ENCODE data around the gene ANKRD44. TPM values are rescaled to one million over a fixed set of nuclear protein-coding genes. Genes with fewer than 3 reads are reported as not detected.
A peak's percentile ranks its signal among the peaks of the same experiment; 100 is the strongest.

ANKRD44 gene
- total RNA-seq, 1 donor: 80.2 TPM

DNA sequence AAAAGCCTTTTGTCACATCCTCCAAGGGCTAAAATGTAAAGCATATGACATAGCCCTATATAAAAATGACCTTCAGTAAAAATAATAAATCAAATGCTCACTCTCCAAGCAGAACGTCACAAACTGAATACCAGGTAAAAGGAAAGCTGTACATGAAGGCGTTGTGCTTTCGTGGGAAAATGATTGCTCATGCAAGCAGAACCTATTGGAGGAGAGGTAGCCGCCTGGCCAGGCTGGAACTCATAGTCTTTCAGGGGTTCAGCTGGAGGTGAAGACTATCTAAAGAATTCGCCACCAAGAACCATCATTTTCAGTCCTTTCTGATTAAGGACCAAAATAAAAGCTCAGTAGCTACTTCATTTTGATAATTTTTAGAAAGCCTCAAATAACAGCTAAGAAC, 44.7 kb downstream of the ANKRD44 start:
- no peak for DNase-seq (ENCODE audit: low read depth in 2 of 3, low spot score in 2 of 3)

DNA sequence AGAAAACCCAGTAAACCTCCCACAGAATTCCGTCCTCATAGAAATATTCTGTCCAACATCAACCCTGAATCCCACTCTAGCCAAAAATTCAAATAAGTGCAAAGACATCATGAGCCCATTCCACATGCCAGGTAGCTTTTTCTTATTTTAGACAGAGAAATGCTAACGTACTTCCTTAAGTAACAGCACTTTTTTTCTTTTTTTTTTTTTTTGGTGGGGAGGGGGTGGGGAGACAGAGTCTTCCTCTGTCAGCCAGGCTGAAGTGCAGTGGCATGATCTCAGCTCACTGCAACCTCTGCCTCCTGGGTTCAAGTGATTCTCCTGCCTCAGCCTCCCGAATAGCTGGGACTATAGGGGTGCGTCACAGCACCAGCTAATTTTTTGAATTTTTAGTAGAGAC, 45.5 kb downstream of the ANKRD44 start:
- no peak for DNase-seq (ENCODE audit: low read depth in 2 of 3, low spot score in 2 of 3)

DNA sequence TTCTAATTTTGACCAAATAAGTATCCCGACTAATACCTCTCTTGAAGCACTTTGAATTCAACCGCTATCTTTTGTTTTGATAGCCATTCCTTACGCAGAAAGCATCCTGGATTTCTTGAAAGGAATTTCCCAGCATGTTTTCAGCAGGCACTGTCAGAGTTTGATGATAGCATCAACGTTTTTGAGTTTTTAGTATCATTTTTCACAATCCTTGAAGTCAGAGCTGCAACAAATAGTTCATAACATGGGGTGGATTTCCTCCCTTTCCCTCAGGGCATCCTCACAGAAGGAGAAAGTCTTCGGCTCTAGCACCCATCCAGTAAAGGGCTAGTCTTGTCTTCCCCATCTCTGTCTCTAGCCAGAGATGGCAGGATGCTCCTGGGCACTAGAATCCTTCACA, 46.2 kb downstream of the ANKRD44 start:
- DNase-seq (ENCODE audit: low read depth in 2 of 3, low spot score in 2 of 3): no peak

DNA sequence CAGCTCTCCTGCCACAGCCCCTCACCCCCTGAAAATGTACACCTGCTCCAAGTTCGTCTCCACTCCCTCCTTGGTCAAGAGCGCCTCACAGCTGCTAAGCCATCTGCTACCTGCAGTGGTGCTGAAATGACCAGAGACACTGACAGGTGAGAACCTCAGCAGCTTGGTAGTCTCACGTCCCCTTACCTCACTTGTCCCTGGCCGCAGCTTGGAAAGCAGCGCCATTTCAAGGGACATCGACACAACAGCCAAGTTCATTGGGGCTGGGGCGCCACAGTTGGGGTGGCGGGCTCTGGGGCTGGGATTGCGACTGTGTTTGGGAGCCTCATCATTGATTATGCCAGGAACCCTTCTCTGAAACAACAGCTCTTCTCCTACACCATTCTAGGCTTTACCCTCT, 47.5 kb downstream of the ANKRD44 start:
- DNase-seq (ENCODE audit: low read depth in 2 of 3, low spot score in 2 of 3): no peak

DNA sequence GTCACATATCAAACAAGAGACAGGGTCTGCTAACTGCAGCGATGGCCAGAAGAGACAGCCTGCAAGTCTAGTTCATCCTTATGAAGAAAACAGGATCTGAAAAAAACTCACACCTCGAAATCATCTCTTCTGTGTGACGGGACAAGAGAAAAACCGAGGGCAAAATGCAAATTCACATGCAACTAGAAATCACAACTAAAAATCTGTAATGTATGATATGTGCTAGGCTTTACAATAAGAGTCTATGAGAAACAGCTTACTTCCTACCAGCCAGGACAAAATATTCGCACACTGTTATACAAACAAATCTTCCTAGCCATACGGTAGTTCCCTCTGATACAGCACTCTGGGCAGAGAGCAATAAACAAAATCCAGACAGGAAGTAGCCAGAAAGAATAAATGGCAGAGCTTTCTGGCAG, 48.8 kb downstream of the ANKRD44 start:
- no peak for DNase-seq (ENCODE audit: low read depth in 2 of 3, low spot score in 2 of 3)

DNA sequence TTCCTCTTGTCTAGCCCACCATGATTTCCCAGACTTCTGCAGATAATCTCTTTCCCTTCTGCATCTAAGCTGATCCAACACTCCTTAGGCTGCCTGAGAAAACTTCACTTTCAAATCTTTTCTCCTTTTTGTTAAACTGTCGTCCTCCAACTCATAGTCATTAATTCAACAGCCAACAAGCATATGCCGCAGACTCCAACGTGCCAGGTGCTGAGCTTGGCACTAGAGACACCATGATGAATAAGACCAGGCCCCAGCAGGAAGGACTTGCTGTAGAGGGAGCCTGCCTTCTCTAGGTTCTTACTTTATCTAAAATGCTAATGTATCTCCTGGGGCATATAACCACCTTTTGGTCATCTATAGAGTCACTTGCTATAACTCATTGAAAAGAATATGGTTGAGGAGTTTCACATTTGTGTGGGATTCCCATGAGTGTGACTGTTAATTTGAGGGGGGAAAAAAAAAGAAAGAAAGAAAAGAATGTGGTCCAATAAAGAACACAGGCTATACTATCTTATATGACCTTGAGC, 51.0 kb downstream of the ANKRD44 start:
- DNase-seq (ENCODE audit: low read depth in 2 of 3, low spot score in 2 of 3): no peak

DNA sequence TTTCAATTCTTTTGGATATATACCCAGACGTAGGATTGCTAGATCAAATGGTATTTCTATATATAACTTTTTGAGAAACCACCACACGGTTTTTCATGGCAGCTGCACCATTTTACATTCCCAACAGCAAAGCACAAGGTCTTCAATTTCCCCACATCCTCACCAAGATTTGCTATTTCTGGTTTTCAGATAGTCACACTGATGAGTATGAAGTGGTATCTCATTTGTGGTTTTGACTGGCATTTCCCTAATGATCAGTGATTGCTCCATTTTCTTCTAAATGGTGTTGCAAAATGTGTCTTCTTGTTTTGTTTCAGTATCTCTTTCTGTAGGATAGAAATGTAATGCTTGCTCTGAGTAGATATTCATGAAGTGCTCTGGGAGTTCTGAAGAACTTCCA, 52.0 kb downstream of the ANKRD44 start:
- no peak for DNase-seq (ENCODE audit: low read depth in 2 of 3, low spot score in 2 of 3)

DNA sequence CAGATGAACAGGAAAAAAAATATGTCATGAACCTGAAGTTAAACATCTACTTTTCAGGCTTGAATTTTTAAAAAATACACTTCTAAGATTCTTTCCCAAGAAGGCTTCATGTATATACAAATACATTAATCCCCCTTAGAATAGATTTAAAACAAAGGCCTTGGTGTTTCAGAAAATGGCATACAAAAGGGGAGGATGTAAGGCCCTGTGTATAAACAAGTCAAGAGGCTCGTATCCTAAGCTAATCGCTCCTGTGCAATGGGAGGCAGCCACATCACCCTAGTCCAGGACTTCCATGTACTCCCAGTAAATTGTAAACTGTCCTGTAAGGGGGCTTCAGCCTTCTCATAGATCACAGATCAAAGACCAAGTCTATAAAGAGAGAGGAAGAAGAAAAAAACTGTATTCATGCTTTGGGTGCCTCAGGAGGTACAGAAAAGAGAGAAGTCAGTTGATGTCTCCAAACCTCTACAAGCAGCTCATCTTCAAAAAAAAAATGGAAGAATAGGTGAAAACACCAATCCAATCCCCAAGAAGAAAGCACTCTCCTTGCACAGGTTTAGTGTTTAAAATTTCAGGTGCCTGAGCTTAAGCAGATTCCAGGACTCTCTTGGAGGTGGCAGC, 53.9 kb downstream of the ANKRD44 start:
- no peak for DNase-seq (ENCODE audit: low read depth in 2 of 3, low spot score in 2 of 3)

DNA sequence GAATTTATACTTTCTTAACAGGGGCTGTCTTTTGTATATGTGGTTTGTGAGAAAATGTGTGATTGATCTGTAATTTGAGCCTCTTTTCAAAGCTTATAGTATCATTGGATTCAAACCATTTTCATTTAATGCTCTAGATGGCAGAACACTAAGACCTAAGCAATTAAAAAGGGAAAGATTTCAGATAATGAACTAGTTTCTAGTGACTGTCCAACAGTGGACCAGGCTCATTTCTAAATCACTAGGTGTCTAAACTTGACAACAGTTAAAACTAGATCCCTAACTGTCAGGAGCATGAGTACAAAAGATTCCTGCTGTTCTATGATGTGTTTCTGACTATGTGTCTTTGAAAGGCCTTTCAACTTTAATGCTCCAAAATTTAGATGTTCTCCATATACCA, 54.6 kb downstream of the ANKRD44 start:
- no peak for DNase-seq (ENCODE audit: low read depth in 2 of 3, low spot score in 2 of 3)

DNA sequence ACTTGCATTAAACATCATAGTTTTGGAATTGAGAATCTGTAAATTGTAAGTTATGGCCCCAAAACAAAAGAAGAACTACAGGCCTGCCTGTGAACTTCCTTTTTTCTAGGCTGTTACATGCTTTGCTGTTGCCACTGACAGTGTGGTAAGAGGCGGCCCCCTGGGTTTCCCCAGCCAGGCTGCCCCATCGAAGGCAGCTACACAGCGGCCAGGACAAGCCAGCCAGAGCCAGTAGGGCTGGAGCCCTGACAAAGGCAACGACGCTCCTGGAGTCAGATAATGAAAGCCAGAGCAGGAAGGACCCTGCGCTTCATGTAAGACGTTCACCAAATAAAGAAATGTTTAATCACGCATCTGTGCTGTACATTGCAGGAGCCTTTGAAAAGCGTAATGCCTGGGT, 55.0 kb downstream of the ANKRD44 start:
- peak; percentile 58 to 92 (median 91) for DNase-seq (ENCODE audit: low read depth in 2 of 3, low spot score in 2 of 3)

DNA sequence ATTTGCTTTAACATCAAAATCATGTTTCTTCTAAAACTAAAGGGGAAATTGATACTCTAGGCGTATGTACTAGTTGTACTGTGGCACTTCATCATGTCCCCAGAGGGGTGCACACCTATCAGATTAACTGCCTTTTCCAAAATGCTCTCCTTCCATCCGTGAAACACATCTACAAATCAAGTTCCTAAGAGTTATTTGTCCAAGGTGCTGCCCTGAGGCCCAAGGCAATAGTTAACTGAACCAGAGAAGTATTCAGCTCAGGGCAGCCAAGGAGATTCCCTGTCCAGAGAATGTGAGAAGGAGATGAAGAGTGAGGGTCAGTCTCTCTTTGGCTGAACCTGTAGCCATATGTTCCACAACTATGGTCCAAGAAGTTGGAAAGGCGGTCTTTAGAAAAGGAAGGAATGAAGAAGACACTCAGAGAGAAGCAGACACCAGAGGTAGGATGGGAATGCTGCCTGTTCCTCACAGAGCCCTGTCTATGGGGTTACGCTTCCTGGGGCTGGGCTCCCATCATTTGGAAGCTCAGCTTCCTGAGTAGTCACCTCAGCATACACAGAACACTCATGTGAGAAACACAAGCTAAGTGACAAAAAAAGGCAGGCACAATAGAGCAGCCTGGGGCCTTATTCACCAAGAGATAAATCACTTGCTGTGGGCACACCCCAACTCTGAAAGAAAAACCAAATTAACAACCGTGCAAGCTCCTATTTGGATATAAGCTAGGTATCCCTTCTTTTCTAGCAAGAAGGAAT, 55.6 kb downstream of the ANKRD44 start:
- no peak for DNase-seq (ENCODE audit: low read depth in 2 of 3, low spot score in 2 of 3)

DNA sequence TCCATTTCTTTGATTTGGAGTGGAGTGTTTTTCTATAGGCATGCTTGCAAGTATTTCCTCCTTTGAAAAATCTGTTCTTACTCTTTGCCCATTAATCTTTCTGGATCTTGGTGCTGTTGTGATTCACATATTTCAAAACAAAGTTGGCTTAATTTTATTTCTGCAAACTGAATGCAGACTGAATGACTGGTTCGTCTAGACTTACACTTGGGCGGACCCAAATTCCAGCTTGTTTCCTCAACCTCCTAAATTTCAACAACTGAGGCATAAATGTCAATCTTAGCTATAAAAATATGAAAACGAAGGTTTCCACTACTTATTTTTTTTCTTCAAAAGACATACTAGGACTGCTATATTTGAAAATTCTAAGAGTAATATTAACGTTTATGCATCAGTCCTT, 59.0 kb downstream of the ANKRD44 start:
- DNase-seq (ENCODE audit: low read depth in 2 of 3, low spot score in 2 of 3): no peak

DNA sequence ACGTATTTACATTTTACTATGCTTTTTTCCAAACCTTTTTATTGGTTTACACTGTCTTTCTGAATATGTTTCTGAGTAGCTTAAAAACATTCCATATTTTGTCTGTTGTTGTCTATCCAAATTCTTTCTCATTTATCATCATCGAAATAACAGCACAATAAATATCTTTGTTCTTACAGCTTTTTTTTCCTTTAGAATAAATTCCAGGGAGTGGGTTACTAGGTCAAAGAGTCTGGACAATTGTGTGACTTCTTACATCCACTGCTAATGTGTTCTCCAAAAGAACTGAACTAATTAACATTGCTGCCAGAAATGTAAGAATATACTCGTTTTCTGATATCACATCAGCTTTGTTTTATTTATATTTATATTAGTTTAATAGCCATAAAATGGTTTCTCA, 59.4 kb downstream of the ANKRD44 start:
- DNase-seq (ENCODE audit: low read depth in 2 of 3, low spot score in 2 of 3): no peak

DNA sequence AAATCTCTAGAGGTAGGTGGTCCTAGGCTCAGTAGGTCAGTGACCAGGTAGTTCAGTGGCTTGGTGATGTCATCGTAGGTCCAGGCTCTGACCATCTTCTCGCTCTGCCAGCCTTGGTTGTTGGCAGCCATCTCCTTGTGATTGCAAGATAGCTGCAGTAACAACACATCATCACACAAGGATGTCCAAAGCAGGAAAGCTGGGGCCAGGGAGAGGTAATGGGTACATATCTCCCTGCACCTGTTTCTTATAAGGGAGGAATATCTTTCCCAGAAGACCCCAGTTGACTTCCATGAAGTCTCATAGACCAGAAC, 60.5 kb downstream of the ANKRD44 start:
- no peak for DNase-seq (ENCODE audit: low read depth in 2 of 3, low spot score in 2 of 3)

DNA sequence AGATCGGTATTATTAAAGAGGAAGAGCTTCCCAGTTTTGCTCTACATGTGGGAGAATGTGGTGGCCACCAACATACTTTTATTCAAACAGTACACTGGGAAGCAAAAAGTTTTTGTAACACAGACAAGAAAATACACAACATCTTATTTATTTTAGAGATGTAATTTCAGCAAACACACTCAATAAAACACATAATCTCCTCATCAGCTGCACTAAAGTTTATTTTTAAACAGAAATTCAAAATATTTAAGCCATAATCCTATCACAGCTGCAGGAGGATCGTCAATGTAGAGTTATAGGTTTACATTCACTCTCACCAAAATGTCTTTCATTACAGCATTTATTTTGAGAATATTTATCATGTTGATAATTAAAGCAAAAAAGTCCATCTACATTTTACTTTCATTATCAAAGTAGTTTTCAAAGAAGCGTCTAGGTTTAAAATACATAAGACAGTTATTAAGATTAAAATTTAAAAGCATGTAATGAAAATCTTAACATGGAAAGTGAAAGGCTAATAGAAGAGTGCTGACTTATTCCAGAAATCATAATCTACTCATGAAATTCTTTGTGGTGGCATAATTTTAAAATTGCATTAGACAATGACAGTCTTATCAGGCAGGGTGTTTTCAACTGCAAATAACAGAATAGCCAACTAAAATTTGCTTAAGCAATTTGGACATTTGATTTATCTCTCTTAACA, 61.0 kb downstream of the ANKRD44 start:
- DNase-seq (ENCODE audit: low read depth in 2 of 3, low spot score in 2 of 3): no peak

DNA sequence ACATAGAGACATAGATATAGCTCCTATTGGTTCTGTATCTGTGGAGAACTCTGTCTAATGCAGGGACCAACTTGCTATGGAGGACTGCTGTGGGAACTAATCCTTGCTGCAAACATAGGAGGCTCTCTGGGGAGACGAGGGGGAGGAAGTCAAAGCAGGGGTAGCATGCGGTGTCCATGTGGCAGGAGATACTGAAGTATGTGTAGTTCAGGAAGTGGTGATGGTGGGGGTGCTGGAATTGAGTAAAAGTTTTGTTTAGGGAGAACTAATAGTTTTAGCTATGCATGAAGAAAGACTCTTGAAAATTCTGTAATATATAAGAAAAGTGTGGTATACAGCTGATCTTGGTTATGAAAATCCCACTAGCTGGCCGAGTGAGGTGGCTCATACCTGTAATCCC, 62.0 kb downstream of the ANKRD44 start:
- peak in 1 of 3 donors; percentile 66 for DNase-seq (ENCODE audit: low read depth in 2 of 3, low spot score in 2 of 3)

DNA sequence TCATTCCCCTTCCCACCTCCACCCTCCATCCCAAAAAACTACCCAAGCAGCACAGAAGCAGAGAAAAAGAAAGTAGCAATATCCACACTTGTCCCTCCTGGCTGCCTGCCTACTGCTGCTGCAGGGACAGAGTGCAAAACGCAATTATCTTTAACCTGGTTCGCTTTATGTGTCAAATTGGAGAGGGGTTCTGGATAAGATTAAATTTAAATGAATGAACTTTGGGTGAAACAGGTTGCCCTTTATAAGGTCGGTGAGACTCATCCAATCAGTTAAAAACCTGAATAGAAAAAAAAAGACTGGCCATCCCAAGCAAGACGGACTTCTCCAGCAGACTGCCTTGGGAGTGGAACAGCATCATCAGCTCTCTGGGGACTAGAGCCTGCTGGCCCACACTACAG, 62.6 kb downstream of the ANKRD44 start:
- DNase-seq (ENCODE audit: low read depth in 2 of 3, low spot score in 2 of 3): no peak

DNA sequence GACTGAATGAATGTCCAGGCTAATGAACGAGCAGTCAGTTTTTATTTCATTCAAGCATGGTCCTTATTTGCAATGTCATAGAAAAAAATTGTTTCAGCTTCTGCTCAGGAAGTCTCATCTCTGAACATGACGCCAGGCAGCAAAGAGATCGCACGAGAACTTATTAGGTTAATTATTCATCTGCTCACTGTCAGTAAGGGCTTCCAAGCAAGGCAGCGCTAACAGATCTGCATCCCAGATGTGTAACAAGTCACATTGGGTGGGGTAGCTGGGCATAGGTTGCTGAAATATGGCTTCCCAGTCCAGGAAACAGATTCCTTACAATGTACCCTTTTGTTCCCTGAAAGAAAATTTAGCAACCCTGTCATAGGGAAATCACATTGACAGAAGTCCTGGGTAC, 63.5 kb downstream of the ANKRD44 start:
- DNase-seq (ENCODE audit: low read depth in 2 of 3, low spot score in 2 of 3): no peak

DNA sequence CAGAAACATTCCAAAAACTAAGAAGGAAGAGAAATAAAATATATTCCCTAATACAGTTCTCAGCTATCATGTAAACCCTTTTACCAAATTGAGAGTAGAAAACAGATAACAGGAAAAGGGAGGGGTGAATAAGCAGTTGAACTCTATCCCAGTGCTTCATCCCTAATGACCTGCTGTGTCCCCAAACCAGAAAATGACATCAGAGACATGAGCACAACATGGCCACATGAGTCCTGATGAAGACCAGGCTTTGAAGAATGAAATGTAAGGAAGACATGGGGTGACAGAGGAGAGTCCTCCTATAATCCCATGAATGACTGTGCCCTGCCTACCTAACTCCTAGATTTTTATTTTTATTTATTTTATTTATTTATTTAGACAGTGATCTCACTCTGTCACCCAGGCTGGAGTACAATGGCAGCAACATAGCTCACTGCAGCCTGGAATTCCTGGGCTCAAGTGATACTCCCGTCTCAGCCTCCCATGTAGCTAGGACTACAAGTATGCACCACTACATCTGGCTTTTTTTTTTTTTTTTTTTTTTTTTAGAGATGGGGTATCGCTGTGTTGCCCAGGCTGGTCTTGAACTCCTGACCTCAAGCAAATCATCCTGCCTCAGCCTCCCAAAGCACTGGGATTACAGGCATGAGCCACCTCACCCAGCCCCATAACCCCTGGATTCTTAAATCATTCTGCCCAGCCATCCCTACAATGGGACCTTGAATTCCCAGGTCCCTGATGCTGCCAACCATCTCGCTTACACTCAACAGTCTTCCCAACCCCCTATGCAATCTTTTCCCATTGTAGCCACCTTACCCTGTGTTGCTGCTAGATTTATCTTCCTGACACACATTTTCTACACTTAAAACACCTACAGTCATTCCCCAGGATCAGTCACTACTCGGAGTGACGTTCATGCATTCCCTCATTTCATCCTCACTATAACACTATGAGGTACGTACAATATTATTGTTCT, 64.5 kb downstream of the ANKRD44 start:
- DNase-seq (ENCODE audit: low read depth in 2 of 3, low spot score in 2 of 3): no peak

DNA sequence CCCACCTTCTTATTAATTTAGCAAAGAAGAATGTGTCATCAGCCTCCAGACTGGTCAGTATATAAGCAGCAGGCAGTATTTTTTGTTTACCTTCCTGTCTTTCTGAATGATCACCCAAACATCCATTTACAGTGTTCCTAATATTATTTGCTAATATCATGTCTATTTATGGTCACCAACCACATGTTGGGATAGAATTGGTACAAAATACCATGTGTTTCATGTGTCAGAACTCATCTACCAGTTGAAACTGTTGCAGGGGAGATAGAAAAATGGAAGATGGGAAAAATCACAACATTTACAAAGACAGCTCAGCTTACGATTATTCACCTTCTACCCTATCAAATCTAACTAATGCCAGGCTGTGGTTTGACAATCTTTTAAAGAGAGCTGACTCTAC, 66.2 kb downstream of the ANKRD44 start:
- no peak for DNase-seq (ENCODE audit: low read depth in 2 of 3, low spot score in 2 of 3)

DNA sequence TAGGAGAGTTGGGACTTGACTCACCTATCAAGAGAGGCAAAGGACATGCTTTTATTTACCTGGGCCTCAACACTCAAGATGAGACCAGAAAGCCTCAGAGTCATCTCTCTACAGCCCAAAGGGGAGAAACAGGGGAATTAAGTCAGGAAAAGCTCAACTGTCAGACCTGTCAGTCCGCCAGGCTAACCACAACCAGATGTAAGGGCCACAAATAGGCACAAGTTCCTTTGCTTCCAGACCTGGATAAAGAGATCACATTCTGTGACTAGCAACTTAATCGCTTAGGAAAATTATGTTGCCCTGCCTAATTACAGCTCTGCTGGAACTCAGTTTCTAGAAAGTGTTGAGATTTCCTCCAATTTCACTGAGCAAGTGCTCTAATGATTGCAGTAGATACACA, 67.9 kb downstream of the ANKRD44 start:
- no peak for DNase-seq (ENCODE audit: low read depth in 2 of 3, low spot score in 2 of 3)

Data from hematopoietic multipotent progenitor cell (in vitro differentiated cells).